Endothelial cell (in vitro differentiated cells): ENCODE measurements around the gene GSE1. TPM values are rescaled to one million over a fixed set of nuclear protein-coding genes. Genes with fewer than 3 reads are reported as not detected.

Experiments
- DNase-seq: peaks from one replicate; pipeline ENCODE4 v3.0.0; 2021; ENCODE audit warnings: low spot score
- H3K27ac Mint-ChIP-seq: one replicate; pipeline ENCODE4 v1.8.0; 2021; ENCODE audit warnings: mixed read lengths, inconsistent platforms; ENCODE audit not compliant: unreplicated experiment
- H3K27me3 Mint-ChIP-seq: one replicate; pipeline ENCODE4 v1.8.0; 2021; ENCODE audit warnings: mild to moderate bottlenecking, moderate library complexity, mixed read lengths, inconsistent platforms; ENCODE audit not compliant: unreplicated experiment
- H3K36me3 Mint-ChIP-seq: one replicate; pipeline ENCODE4 v1.8.0; 2021; ENCODE audit warnings: mild to moderate bottlenecking, low read depth, mixed read lengths, inconsistent platforms; ENCODE audit not compliant: unreplicated experiment
- H3K4me1 Mint-ChIP-seq: one replicate; pipeline ENCODE4 v1.8.0; 2021; ENCODE audit warnings: mild to moderate bottlenecking, mixed read lengths, inconsistent platforms; ENCODE audit not compliant: unreplicated experiment
- H3K4me3 Mint-ChIP-seq: one replicate; pipeline ENCODE4 v1.8.0; 2021; ENCODE audit warnings: mild to moderate bottlenecking, mixed read lengths, inconsistent platforms; ENCODE audit not compliant: unreplicated experiment
- H3K9me3 Mint-ChIP-seq: one replicate; pipeline ENCODE4 v1.8.0; 2021; ENCODE audit warnings: mixed read lengths, inconsistent platforms; ENCODE audit not compliant: unreplicated experiment
- CTCF ChIP-seq: fragments of 200-600 bp; sonication (generic); IDR thresholded peaks from one replicate; pipeline ENCODE4 v1.5.0; 2021; ENCODE audit warnings: antibody characterized with exemption; ENCODE audit not compliant: unreplicated experiment
- total RNA-seq: library from RNA; stranded (reverse); fragmentation: NEBNext Ultra II Directional; extraction: Animal tissue kit (Norgen Biotek cat#: 25700); gene quantifications from one replicate; pipeline ENCODE4 v1.2.1, GENCODE V29; 2021; ENCODE audit not compliant: unreplicated experiment

GSE1 gene
- total RNA-seq, 1 donor from 2014 or later = 23.9 TPM

GRCh38 chr16:85575920-85576319 lies 37.2 kb upstream of the GSE1 start:
- Mint-ChIP-seq H3K4me1 (peaks cover 52% of the 10 kb centered on the region), H3K27me3 (peaks cover 19% of the 10 kb centered on the region), H3K9me3 (peaks cover 3% of the 10 kb centered on the region), H3K36me3 (peaks cover 3% of the 10 kb centered on the region), H3K27ac (no peak overlapping the region), H3K4me3 (no peak overlapping the region)
- DNase-seq = no peak
- no peak for TF ChIP-seq CTCF

GRCh38 chr16:85576944-85577343 lies 36.2 kb upstream of the GSE1 start:
- H3K27ac Mint-ChIP-seq = no peak overlapping the region
- H3K9me3 Mint-ChIP-seq = peaks cover 3% of the 10 kb centered on the region
- peaks cover 3% of the 10 kb centered on the region for H3K36me3 Mint-ChIP-seq
- no peak overlapping the region for H3K4me3 Mint-ChIP-seq
- TF ChIP-seq CTCF = no peak
- H3K27me3 Mint-ChIP-seq = peaks cover 18% of the 10 kb centered on the region
- peaks cover 42% of the 10 kb centered on the region for H3K4me1 Mint-ChIP-seq
- DNase-seq = no peak

GRCh38 chr16:85577899-85578598 lies 35.1 kb upstream of the GSE1 start:
- Mint-ChIP-seq H3K27ac (no peak overlapping the region), H3K36me3 (peaks cover 3% of the 10 kb centered on the region), H3K4me1 (peaks cover 38% of the 10 kb centered on the region), H3K27me3 (peaks cover 17% of the 10 kb centered on the region), H3K4me3 (no peak overlapping the region), H3K9me3 (no peaks in the 10 kb centered on the region)
- TF ChIP-seq CTCF = no peak
- no peak for DNase-seq

GRCh38 chr16:85578599-85578948 lies 34.5 kb upstream of the GSE1 start:
- peaks cover 17% of the 10 kb centered on the region for H3K27me3 Mint-ChIP-seq
- DNase-seq = no peak
- TF ChIP-seq CTCF = no peak
- peaks cover 3% of the 10 kb centered on the region for H3K36me3 Mint-ChIP-seq
- H3K27ac Mint-ChIP-seq = no peak overlapping the region
- peaks cover 36% of the 10 kb centered on the region for H3K4me1 Mint-ChIP-seq
- no peak overlapping the region for H3K4me3 Mint-ChIP-seq
- H3K9me3 Mint-ChIP-seq = no peaks in the 10 kb centered on the region

- H3K27ac Mint-ChIP-seq = no peak overlapping the region
- DNase-seq = no peak
- H3K9me3 Mint-ChIP-seq = no peaks in the 10 kb centered on the region
- H3K36me3 Mint-ChIP-seq = peaks cover 3% of the 10 kb centered on the region
- peaks cover 35% of the 10 kb centered on the region for H3K4me1 Mint-ChIP-seq
- peaks cover 18% of the 10 kb centered on the region for H3K27me3 Mint-ChIP-seq
- no peak for TF ChIP-seq CTCF
- no peak overlapping the region for H3K4me3 Mint-ChIP-seq
These were observed 33.9 kb upstream of the GSE1 start for GRCh38 chr16:85579191-85579590.
